K562 (cell line): ENCODE measurements around the gene RBPJ. TPM values are rescaled to one million over a fixed set of nuclear protein-coding genes. Genes with fewer than 3 reads are reported as not detected.

Source experiments
- BHLHE40 ChIP-seq: IDR thresholded peaks from 2 replicates; pipeline ENCODE4 v1.6.1; 2011; ENCODE audit warnings: low read length, improper control_type of control experiment
- CHD4 ChIP-seq: fragments of 200-600 bp; sonication (generic); IDR thresholded peaks from 3 replicates; pipeline ENCODE4 v1.6.1; 2012; ENCODE audit warnings: low read depth, mild to moderate bottlenecking, mixed read lengths, low read length, inconsistent platforms; ENCODE audit not compliant: insufficient read depth, insufficient replicate concordance, poor library complexity, severe bottlenecking
- COPS2 ChIP-seq: fragments of 450-650 bp; conservative IDR thresholded peaks from 2 replicates; pipeline ENCODE4 v1.6.1; 2016; ENCODE audit warnings: mild to moderate bottlenecking, moderate library complexity
- CREM ChIP-seq: IDR thresholded peaks from 2 replicates; pipeline ENCODE4 v1.6.1; 2014; ENCODE audit warnings: antibody characterized with exemption, low read depth
- ETV1 ChIP-seq: fragments of 450-650 bp; conservative IDR thresholded peaks from 2 replicates; pipeline ENCODE4 v1.6.1; 2016; ENCODE audit warnings: missing genetic modification characterization, control low read depth, low read depth, missing compliant biosample characterization
- HDAC2 ChIP-seq: fragments of 450-650 bp; IDR thresholded peaks from 2 replicates; pipeline ENCODE4 v1.6.1; 2016; ENCODE audit warnings: mild to moderate bottlenecking
- HNRNPUL1 ChIP-seq: fragments of 200-400 bp; formaldehyde crosslinking; IDR thresholded peaks from 2 replicates; pipeline ENCODE4 v1.6.1; 2017; ENCODE audit warnings: low read length
- KAT8 ChIP-seq: fragments of 450-650 bp; IDR thresholded peaks from 2 replicates; pipeline ENCODE4 v1.6.1; 2016; ENCODE audit warnings: low read depth, mild to moderate bottlenecking
- KLF10 ChIP-seq: fragments of 250-450 bp; sonication (Bioruptor Pico); IDR thresholded peaks from 2 replicates; pipeline ENCODE4 v1.6.1; 2021; ENCODE audit warnings: matching md5 sums
- KLF13 ChIP-seq: fragments of 450-650 bp; IDR thresholded peaks from 2 replicates; pipeline ENCODE4 v1.6.1; 2016; ENCODE audit warnings: missing genetic modification characterization, low read depth, mild to moderate bottlenecking, missing compliant biosample characterization, moderate library complexity, borderline replicate concordance
- MCM2 ChIP-seq: fragments of 450-650 bp; IDR thresholded peaks from 2 replicates; pipeline ENCODE4 v1.6.1; 2017; ENCODE audit warnings: low read depth, mild to moderate bottlenecking
- MEIS2 ChIP-seq: fragments of 450-650 bp; IDR thresholded peaks from 2 replicates; pipeline ENCODE4 v1.6.1; 2014; ENCODE audit warnings: mild to moderate bottlenecking; ENCODE audit not compliant: partially characterized antibody
- POLR2H ChIP-seq: IDR thresholded peaks from 2 replicates; pipeline ENCODE4 v1.6.1; 2016; ENCODE audit warnings: missing genetic modification characterization, low read depth, mild to moderate bottlenecking, control low read depth, missing compliant biosample characterization, moderate library complexity
- RAD21 ChIP-seq, 2 experiments: fragments of 250-450 bp in 1 of 2; fragments of 450-650 bp in 1 of 2; sonication (Bioruptor Pico) in 1 of 2; formaldehyde crosslinking in 1 of 2; IDR thresholded peaks in 1 of 2; conservative IDR thresholded peaks in 1 of 2; 2 replicates each; pipeline versions ENCODE4 v1.4.0 to v1.8.0; 2020 to 2022; ENCODE audit warnings: mild to moderate bottlenecking in 2 of 2, moderate library complexity in 1 of 2
- RFX1 ChIP-seq: fragments of 450-650 bp; IDR thresholded peaks from 2 replicates; pipeline ENCODE4 v1.6.1; 2016; ENCODE audit warnings: mild to moderate bottlenecking, moderate library complexity
- STAT5A ChIP-seq: IDR thresholded peaks from 2 replicates; pipeline ENCODE4 v1.6.1; 2012; ENCODE audit warnings: low read length, inconsistent platforms, borderline replicate concordance
- TCFL5 ChIP-seq: fragments of 250-450 bp; sonication (Bioruptor Pico); conservative IDR thresholded peaks from 2 replicates; pipeline ENCODE4 v1.6.1; 2021; ENCODE audit warnings: mild to moderate bottlenecking, moderate library complexity, matching md5 sums
- U2AF2 ChIP-seq: fragments of 200-400 bp; formaldehyde crosslinking; optimal IDR thresholded peaks from 2 replicates; pipeline ENCODE3; 2017; ENCODE audit warnings: low read depth, mild to moderate bottlenecking, low read length
- ZNF12 ChIP-seq: sonication (generic); formaldehyde crosslinking; IDR thresholded peaks from 2 replicates; pipeline ENCODE4 v1.4.0; 2020; ENCODE audit warnings: mild to moderate bottlenecking, missing genetic modification reagents
- ZNF124 ChIP-seq: sonication (generic); formaldehyde crosslinking; IDR thresholded peaks from 2 replicates; pipeline ENCODE4 v1.8.1; 2022; ENCODE audit warnings: missing genetic modification reagents
- ZNF589 ChIP-seq: fragments of 200-800 bp; sonication (Bioruptor generic); IDR thresholded peaks from 2 replicates; pipeline ENCODE4 v1.6.1; 2016; ENCODE audit warnings: low read depth, missing genetic modification characterization, missing compliant biosample characterization
- ZNF707 ChIP-seq: fragments of 250-450 bp; sonication (Bioruptor Pico); conservative IDR thresholded peaks from 2 replicates; pipeline ENCODE4 v1.8.0; 2022; ENCODE audit warnings: inconsistent platforms, mild to moderate bottlenecking, moderate library complexity
- polyA plus RNA-seq, 8 experiments: library from polyadenylated mRNA; depleted of rRNA in 4 of 8; stranded (reverse) in 5 of 8; unstranded in 3 of 8; fragments of >200 nt; fragmentation: Nextera tagmentation in 2 of 8; fragmentation: Illumina TruSeq in 1 of 8; extraction: Ambion mirVana in 2 of 8; extraction: Trizol in 1 of 8; gene quantifications; 2 replicates each; pipeline versions ENCODE4 v1.2.1 to v1.2.3, GENCODE V29; 2011 to 2014; ENCODE audit warnings: inconsistent platforms in 1 of 8, missing spikeins in 1 of 8
- total RNA-seq, 7 experiments: library from RNA; depleted of rRNA in 6 of 7; stranded (reverse); fragments of >200 nt in 6 of 7; fragmentation: Illumina TruSeq in 2 of 7; extraction: Trizol in 2 of 7; gene quantifications; 2 replicates each; pipeline versions ENCODE4 v1.2.1 to v1.2.3, GENCODE V29; 2011 to 2021; ENCODE audit warnings: low replicate concordance in 1 of 7
- TF ChIP-seq, protein P1 (sequence below): sonication (generic); formaldehyde crosslinking; IDR thresholded peaks from 2 replicates; pipeline ENCODE4 v1.8.1; 2022; ENCODE audit warnings: missing genetic modification reagents
- TF ChIP-seq, protein P2 (sequence below): sonication (generic); formaldehyde crosslinking; IDR thresholded peaks from 2 replicates; pipeline ENCODE4 v1.8.0; 2022; ENCODE audit warnings: mild to moderate bottlenecking, missing genetic modification reagents
- TF ChIP-seq, protein P3 (sequence below): sonication (generic); formaldehyde crosslinking; IDR thresholded peaks from 2 replicates; pipeline ENCODE4 v1.4.0; 2020; ENCODE audit warnings: mild to moderate bottlenecking, missing genetic modification reagents

The RBPJ gene
- total and polyA plus RNA-seq, 9 of the 15 experiments (the other 6 are each of a cell fraction or from before 2014, with no cell fraction given): 17.2 to 49.4 (median 33.8) TPM

DNA sequence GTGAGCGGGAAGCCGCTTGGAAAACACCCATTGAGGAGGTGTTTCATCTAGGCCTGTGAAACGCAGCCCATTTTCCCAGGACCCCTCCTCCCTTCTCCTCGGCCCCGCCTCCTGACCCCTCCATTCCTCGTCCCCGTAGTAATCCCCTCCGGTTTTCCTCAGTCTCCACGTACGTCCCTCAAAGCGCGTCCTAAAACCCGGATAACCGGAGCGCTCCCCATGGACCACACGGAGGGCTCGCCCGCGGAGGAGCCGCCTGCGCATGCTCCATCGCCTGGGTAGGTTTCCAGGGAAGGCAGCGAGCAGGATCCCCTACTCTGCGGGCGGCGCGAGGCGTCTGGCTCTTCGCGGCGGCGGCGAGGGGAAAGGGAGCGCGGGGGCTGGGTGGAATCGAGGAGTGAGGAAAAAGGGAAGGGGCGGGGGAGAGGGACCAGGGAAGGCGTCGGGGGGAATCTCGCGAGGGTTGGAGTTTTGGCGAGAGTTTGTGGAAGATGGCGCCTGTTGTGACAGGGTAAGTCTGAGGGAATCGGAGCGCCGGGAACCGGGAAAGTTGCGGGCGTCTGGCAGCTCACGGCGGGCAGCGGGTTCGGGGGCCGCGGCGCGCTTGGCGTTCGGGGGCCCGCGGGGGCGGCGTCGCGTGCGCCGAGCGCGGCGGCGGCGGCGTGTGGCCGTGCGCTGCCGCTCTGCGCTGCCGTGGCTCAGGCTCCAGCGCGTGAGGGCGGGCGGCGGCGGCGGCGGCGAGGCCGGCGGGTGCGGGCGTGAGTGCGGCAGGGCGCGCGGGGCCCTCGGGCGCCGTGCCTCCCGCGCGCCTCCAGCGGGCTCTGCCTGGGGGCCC lies at the start of gene RBPJ (continued):
- TF ChIP-seq POLR2H (tag): no peak
- no peak for TF ChIP-seq U2AF2
- TF ChIP-seq, protein P1, sequence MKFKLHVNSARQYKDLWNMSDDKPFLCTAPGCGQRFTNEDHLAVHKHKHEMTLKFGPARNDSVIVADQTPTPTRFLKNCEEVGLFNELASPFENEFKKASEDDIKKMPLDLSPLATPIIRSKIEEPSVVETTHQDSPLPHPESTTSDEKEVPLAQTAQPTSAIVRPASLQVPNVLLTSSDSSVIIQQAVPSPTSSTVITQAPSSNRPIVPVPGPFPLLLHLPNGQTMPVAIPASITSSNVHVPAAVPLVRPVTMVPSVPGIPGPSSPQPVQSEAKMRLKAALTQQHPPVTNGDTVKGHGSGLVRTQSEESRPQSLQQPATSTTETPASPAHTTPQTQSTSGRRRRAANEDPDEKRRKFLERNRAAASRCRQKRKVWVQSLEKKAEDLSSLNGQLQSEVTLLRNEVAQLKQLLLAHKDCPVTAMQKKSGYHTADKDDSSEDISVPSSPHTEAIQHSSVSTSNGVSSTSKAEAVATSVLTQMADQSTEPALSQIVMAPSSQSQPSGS: no peak
- no peak for TF ChIP-seq ETV1 (tag)
- TF ChIP-seq ZNF589 (CRISPR knock-in tag): 0 out of 2 replicates have a peak, but pooled peaks have one; percentile 4
- TF ChIP-seq HDAC2: peak; percentile 36; the same call in 1 of the 2 replicates
- TF ChIP-seq KLF13 (tag): no peak
- TF ChIP-seq MEIS2: peak; percentile 41
- no peak for TF ChIP-seq KLF10 (CRISPR knock-in tag)
- no peak for TF ChIP-seq RAD21 (CRISPR knock-in tag; conservative IDR thresholded peaks at IDR 0.05 in 1 of 2, IDR thresholded peaks at IDR 0.05 in 1 of 2)
- TF ChIP-seq COPS2: no peak
- TF ChIP-seq STAT5A: no peak
- TF ChIP-seq HNRNPUL1: no peak
- TF ChIP-seq, protein P2, sequence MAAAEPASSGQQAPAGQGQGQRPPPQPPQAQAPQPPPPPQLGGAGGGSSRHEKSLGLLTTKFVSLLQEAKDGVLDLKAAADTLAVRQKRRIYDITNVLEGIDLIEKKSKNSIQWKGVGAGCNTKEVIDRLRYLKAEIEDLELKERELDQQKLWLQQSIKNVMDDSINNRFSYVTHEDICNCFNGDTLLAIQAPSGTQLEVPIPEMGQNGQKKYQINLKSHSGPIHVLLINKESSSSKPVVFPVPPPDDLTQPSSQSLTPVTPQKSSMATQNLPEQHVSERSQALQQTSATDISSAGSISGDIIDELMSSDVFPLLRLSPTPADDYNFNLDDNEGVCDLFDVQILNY (CRISPR knock-in tag): no peak
- TF ChIP-seq, protein P3, sequence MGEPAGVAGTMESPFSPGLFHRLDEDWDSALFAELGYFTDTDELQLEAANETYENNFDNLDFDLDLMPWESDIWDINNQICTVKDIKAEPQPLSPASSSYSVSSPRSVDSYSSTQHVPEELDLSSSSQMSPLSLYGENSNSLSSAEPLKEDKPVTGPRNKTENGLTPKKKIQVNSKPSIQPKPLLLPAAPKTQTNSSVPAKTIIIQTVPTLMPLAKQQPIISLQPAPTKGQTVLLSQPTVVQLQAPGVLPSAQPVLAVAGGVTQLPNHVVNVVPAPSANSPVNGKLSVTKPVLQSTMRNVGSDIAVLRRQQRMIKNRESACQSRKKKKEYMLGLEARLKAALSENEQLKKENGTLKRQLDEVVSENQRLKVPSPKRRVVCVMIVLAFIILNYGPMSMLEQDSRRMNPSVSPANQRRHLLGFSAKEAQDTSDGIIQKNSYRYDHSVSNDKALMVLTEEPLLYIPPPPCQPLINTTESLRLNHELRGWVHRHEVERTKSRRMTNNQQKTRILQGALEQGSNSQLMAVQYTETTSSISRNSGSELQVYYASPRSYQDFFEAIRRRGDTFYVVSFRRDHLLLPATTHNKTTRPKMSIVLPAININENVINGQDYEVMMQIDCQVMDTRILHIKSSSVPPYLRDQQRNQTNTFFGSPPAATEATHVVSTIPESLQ (CRISPR knock-in tag): no peak
- no peak for TF ChIP-seq RFX1
- no peak for TF ChIP-seq ZNF707 (CRISPR knock-in tag)
- no peak for TF ChIP-seq ZNF12 (CRISPR knock-in tag)
- TF ChIP-seq CHD4: no peak
- TF ChIP-seq CREM: peak; percentile 56
- TF ChIP-seq TCFL5 (CRISPR knock-in tag): no peak
- no peak for TF ChIP-seq KAT8
- TF ChIP-seq BHLHE40: peak; percentile 39
- TF ChIP-seq MCM2: no peak
- TF ChIP-seq ZNF124 (CRISPR knock-in tag): no peak
